Retinal pigment epithelial cell (primary cell): ENCODE results near the gene CLDN9.
A peak's percentile ranks its signal among the peaks of the same experiment; 100 is the strongest.

ENCODE experiments used
- DNase-seq: peaks from one replicate; pipeline ENCODE4 v3.0.0-alpha.2; 2010; ENCODE audit warnings: low read depth
- H3K4me3 ChIP-seq: 2 replicates; pipeline ENCODE4 v1.5.1; 2011; ENCODE audit warnings: mild to moderate bottlenecking, low read length, control low read depth, moderate library complexity
- CTCF ChIP-seq: conservative IDR thresholded peaks from 2 replicates; pipeline ENCODE4 v1.5.1; 2011; ENCODE audit warnings: low read depth, low read length, control low read depth, inconsistent platforms

Gene CLDN9

GRCh38 chr16:2971134-2971984 lies 41.4 kb upstream of the CLDN9 start:
- no peak for TF ChIP-seq CTCF
- DNase-seq, result no peak
- H3K4me3 ChIP-seq, result peak overlapping the region; percentile 65

DNA sequence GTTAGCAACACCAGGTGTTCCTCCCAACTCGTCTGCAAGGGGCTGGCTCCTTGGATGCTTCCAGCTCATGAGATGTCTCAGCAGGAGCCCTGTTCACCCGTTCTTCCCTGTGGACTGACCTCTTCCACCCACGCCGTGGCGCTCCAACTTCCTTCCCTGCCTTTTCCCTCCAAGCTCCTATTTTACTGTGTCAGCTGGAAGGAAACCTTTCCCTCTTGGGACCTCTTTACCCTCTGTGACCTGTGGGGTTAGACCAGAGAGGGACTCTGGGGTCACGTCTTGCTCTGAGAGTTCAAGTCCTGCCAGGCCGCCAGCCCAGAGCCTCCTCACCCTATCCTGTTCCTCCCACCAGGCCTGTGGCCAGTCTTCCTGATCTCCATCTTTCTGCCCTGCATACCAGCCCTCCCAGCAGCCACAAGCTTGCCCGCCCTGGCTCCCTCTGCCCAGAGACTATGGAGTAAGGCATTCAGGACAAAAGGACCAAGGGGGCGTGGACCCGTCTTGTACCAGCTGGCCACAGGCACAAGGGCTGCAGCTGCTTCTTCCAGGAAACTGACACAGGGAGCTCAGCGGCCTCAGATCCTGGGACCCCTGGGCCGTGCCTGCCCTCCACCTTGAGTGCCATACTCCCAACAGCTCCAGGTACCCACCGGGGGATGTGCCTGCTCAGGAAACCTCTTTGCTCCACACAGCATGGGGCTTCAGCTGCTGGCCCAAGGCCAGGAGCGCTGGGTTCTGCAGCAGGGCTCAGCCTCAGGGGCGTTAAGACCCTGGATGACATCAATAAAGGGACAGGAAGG lies 40.5 kb upstream of the CLDN9 start:
- no peak for TF ChIP-seq CTCF
- H3K4me3 ChIP-seq, result no peak overlapping the region
- no peak for DNase-seq

DNA sequence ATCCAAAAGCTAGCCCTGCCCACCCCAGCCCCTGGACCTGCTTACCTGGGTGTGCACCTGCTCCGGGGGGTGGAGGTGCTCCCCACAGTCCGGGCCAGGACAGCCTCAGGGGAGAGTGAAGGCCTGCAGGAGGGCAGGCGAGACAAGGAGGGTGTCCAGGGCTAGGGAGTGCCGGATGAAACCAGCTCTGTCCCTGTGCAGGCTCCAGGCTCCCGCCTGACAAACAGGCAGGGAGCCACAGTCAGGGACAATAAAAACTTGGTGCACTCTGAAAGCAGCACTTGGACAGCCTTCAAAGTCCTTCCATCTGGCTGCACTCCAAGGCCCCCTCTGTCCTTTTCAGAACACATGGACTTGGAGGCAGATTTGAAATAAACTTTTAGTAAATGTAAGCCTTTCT lies 39.6 kb upstream of the CLDN9 start:
- TF ChIP-seq CTCF, result no peak
- no peak for DNase-seq
- no peak overlapping the region for H3K4me3 ChIP-seq

DNA sequence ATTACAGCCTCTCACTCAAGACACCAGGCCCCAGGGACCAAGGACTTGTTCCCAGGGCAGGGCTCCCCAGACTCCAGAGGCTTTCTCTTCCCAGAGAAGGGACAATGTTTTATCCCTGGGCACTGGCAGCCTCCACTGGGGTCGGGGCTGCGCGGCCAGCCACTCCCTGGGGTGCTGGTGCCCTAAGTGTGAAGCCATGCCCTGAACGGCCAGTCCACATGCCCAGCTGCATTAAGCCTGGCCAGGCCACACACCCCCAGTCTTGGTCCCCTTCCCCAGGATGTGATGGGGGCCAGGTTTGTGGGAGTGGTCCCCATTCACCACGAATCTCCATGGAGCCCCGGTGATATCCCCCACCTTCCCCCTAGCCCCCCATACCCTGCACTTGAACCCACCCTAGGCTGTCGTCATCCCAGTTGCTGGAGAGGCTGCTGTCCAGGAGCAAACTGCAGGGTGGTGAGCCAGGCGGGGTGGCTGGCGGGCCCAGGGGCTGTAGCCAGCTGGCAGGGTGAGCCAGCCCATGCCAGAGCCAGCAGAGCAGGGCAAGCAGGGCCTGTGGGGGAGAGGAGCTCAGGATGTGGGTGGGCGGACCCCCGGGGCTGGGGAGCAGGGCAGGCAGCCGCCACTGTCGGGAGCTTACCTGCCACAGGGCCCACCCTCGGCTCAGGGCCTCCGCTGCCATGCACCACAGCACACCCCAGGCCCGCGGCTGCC lies 39.0 kb upstream of the CLDN9 start:
- no peak for DNase-seq
- no peak overlapping the region for H3K4me3 ChIP-seq
- no peak for TF ChIP-seq CTCF

GRCh38 chr16:2974319-2975056 lies 38.2 kb upstream of the CLDN9 start:
- no peak for DNase-seq
- no peak for TF ChIP-seq CTCF
- no peak overlapping the region for H3K4me3 ChIP-seq

- H3K4me3 ChIP-seq, result no peak overlapping the region
- no peak for DNase-seq
- no peak for TF ChIP-seq CTCF
These were observed 37.4 kb upstream of the CLDN9 start for GRCh38 chr16:2975161-2975795.
